Skeletal muscle cell (primary cell): ENCODE data around the gene PRDM1.

Experiments
- DNase-seq: peaks from one replicate; pipeline ENCODE4 v3.0.0-alpha.2; 2010; ENCODE audit warnings: low read depth
- H3K4me3 ChIP-seq: 2 replicates; pipeline ENCODE4 v1.5.1; 2011; ENCODE audit warnings: low read depth, mild to moderate bottlenecking, control low read depth, low read length, moderate library complexity

The PRDM1 gene

DNA sequence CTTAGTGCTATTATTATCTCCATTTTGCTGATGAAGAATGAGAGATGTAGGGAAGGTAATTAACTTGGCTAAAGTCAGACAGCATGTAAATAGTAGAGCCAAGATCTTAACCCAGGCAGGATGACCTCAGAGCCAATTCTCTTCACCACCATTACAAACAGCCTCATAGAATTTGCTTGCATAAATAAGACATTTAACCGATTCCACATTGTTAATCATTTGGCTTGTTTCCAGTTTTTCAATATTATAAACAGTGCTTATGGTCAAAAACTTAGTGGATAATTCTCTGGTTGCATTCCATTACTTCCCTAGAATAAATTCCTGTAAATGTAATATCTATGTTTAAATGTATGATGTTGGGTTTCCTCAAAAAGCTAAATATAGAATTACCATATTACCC is 19.1 kb upstream of the PRDM1 start:
- DNase-seq: no peak
- H3K4me3 ChIP-seq: no peak overlapping the region

DNA sequence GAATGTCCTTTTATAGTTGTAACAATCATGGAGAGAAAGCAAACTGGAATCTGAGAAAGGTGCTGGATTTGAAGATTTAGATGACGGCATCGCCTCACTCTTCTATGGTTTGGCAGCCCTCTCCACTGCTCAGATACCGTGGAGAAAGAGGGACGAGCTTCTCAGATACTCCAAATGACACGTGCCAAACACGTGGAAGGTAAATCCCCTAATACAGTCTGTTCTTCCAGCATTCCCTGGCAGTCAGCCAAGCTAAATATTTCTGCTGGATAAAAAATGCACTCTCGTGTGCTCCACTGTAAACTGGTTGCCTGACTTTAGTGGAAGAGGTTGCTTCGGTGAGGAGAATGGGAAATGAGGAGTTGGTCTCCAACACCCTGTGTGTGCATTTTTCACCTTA is 16.7 kb upstream of the PRDM1 start:
- peak; percentile 90 for DNase-seq
- no peak overlapping the region for H3K4me3 ChIP-seq

- no peak overlapping the region for H3K4me3 ChIP-seq
- DNase-seq: no peak
Observed at GRCh38 chr6:106070636-106071035, 15.5 kb upstream of the PRDM1 start.

GRCh38 chr6:106072501-106073090 is 13.5 kb upstream of the PRDM1 start:
- DNase-seq: no peak

GRCh38 chr6:106074146-106074545 is 12.0 kb upstream of the PRDM1 start:
- no peak overlapping the region for H3K4me3 ChIP-seq
- no peak for DNase-seq

More at GRCh38 chr6:106072501-106073090, 13.5 kb upstream of the PRDM1 start:
- no peak overlapping the region for H3K4me3 ChIP-seq

- H3K4me3 ChIP-seq: no peak overlapping the region
- DNase-seq: no peak
Observed at GRCh38 chr6:106076139-106076538, 10.0 kb upstream of the PRDM1 start.

DNA sequence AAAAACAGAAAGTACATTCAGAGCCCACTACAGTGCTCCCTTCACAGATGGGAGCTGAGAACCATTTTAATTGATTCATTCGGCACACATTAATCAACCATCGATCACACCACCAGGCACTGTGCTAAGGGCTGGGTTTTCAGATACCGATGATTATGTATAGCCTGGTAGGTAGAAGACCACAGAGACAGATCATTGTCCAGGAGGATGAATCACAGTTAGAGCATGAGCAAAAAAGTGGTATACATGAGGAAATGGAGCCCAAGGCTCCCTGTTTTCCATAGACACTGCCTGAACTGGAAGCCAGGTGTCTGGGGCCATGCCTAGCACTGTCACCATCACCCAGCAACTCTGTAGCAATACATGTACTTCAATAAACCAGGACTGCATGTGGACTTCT is 9.0 kb upstream of the PRDM1 start:
- no peak for DNase-seq

GRCh38 chr6:106077881-106078280 is 8.3 kb upstream of the PRDM1 start:
- DNase-seq: no peak
- no peak overlapping the region for H3K4me3 ChIP-seq

More for the DNA sequence above, 9.0 kb upstream of the PRDM1 start:
- H3K4me3 ChIP-seq: no peak overlapping the region

DNA sequence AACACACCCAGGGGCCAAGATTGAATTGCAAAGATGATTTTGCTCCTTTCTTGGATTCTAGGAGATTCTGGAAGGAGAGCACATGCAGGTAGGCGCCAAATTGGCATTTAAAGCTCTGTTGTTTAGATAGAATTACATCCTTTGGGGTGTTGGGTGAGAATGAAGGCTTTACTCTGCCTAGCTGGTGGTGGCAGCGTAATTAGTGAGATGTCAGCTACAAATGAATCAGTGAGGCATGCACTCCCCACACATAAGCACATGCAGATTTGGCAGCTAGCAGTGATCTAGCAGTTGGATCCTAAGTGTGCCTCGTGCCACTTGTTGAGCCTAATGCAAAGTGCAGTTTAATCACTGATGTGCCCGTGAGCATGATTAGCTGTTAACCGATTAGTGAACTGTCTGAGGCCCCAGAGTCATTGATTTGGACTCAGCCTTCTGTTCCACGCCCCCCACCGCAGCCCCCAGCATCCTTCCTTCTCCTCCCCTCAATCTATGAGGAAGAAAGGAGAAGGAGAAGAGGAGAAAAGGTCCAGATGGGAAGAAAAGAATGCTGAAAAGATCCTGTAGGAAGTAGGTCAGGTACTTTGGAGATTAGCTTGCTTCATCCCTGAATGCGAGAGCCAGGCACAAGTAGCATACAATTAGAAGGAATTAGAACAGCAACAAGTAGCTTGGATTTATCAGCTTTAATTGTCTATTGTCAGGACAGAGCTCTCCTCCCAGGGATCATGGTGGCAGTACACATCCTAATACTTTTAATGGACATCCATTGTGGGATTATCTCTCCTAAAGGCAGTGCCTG is 6.0 kb upstream of the PRDM1 start:
- no peak for DNase-seq
- H3K4me3 ChIP-seq: no peak overlapping the region

DNA sequence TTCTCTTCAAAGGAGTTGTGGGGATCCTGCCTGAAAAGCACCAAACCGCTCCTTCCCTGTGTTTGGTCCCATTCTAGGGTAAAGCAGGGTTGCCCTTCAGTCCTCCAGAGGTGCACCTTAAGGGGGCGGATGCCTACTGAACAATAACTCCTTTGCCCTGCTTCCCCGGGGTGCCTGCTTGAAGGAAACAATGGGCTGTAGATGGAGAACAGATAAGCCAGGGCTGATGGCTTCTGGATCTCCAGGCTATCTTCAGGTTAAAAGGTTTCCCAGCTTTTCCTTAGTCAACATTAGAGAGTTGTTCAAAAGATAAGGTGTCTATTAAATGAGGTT is 5.4 kb upstream of the PRDM1 start:
- DNase-seq: no peak
- H3K4me3 ChIP-seq: no peak overlapping the region

GRCh38 chr6:106081715-106082114 is 4.4 kb upstream of the PRDM1 start:
- no peak overlapping the region for H3K4me3 ChIP-seq
- DNase-seq: no peak

GRCh38 chr6:106082735-106083398 is 3.3 kb upstream of the PRDM1 start:
- no peak overlapping the region for H3K4me3 ChIP-seq
- DNase-seq: peak; percentile 82

DNA sequence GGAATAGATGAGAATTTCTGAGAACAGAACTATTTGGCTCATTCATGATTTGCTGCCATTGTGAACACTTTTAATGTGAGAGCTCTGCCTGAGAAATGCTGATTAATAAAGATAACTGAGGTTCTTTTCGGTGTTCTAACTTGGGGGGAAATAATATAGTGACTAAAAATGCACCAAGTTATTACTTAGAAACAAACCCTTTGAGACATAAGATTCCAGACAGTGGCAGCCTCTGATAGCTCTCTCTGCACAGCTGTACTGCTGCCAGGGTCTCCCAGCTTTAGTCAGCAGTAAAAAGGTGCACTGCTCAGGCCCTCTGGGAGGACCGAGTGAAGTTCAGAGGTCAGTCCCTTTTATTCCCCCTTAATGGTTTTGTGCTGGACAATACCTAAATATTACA is 2.5 kb upstream of the PRDM1 start:
- no peak overlapping the region for H3K4me3 ChIP-seq

GRCh38 chr6:106084106-106084988 is 1.8 kb upstream of the PRDM1 start:
- DNase-seq: peak; percentile 89
- H3K4me3 ChIP-seq: no peak overlapping the region

More for the DNA sequence above, 2.5 kb upstream of the PRDM1 start:
- DNase-seq: no peak

DNA sequence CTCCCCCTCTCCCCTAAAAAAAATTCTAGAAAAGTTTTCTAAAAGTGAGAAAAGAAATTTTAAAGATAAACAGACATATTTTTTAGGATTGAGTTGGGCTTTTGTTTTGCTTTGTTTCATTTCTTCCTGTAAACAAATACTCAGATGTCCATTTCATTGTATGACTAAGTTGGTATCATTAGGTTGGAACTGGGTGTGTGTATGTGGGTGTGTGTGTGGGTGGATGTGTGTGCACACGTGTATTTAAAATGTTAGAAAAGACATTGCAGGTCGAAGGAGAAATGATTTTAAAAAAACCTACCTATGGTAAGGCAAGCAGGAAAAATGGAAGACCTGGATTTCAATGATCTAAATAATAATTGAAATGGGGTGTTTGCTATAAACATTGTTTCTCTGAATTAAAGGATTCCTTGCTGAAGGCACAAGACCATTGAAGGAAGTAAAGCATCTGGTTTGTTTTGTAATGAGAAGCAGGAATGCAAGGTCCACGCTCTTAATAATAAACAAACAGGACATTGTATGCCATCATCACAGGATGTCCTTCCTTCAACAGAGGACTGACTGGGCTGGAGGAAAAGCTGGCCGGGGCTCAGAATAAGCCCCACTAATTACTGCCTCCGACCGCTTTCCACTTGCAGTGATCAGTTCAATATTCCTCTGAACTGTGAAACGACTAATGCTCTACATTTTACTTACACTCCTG is 996 bp upstream of the PRDM1 start:
- DNase-seq: no peak
- H3K4me3 ChIP-seq: peak overlapping the region; percentile 62

DNA sequence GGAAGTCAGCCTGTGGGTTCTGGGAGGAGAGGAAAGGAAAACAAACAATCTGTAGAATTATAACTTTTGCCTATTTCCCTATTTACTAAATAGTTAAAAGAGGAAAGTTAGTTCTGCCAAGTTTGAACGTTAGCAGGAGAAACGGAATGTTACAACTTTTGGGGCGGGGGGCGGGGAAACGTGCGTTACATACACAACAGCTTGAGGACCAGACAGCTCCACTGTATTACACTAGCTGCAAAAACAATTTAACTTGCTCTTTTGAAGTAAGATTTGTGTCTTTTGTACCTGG is 498 bp upstream of the PRDM1 start:
- no peak for DNase-seq
- H3K4me3 ChIP-seq: peak overlapping the region; percentile 62

- H3K4me3 ChIP-seq: peak overlapping the region; percentile 62
- no peak for DNase-seq
Observed at GRCh38 chr6:106086814-106087175, 659 bp downstream of the PRDM1 start.

- peak overlapping the region; percentile 62 for H3K4me3 ChIP-seq
- peak; percentile 71 for DNase-seq
Observed at GRCh38 chr6:106087548-106088325, 1.6 kb downstream of the PRDM1 start.

GRCh38 chr6:106090001-106090400 is 3.9 kb downstream of the PRDM1 start:
- peak overlapping the region; percentile 62 for H3K4me3 ChIP-seq
- DNase-seq: no peak
